ENCODE measurements around the gene TNK2.

Gene TNK2

DNA sequence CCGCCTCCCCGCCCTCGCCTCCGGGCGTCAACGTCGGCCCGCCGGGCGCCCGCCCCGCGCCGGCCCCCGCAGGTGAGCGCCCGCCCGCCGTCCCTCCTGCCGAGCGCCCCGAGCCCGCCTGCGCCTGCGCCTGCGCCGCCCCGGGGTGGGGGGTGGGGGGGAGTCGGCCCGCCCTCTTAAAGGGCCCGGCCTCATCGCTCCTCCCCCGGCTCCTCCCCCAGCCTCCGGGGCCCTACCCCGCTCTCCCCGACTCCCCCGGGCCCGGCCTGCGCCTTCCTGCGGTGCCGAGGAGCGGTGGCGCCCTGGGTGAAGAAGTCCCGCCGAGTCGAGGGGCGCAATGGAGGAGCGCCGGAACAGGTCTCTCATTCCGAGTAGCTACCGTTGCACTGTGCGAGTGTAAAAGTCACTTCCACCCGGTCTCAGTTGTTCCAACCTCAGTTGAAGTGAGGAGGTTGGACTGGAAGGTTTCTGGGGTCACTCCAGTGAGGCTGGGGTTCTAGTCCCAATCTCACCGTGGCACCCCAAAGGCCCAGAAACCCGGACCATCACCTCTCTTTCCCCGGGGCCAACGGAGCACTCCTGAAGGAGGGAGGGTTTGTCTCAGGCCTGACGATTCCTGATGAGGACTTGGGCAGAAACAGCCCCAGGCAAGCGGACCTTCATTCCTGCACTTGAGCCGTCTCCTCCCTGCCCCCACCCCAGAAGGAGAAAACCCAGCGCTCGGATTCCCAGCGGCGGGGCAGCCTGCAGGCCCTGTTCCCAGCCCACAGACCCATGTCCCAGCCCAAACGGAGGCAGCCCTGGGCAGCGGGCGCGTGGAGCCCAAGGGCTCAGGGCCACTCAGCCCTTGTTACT is 1.5 kb upstream of the TNK2 start:
- Histone ChIP-seq H3K27ac (ENCODE audit: low read depth, low read length) (peak overlapping the region; percentile 4; the same call in 1 of the 2 replicates), H3K9ac (ENCODE audit: low read length) (peak overlapping the region; percentile 44), H3K4me3 (ENCODE audit: insufficient read depth, low read length, poor library complexity, severe bottlenecking) (peak overlapping the region; percentile 34), H3K36me3 (ENCODE audit: low read length) (no peaks in the 10 kb centered on the region), H2AFZ (ENCODE audit: low read depth, low read length, severe bottlenecking) (peak overlapping the region; percentile 49), H3K9me3 (ENCODE audit: insufficient read depth, low read length) (no peaks in the 10 kb centered on the region), H3K27me3 (ENCODE audit: low read length) (no peaks in the 10 kb centered on the region), H4K20me1 (ENCODE audit: low read depth, low read length) (no peaks in the 10 kb centered on the region), H3F3A (ENCODE audit: insufficient read depth) (peaks cover 36% of the 10 kb centered on the region), H3K9me2 (replicated peaks; ENCODE audit: insufficient read depth, low read length) (no peaks in the 10 kb centered on the region), H3K4me2 (ENCODE audit: low read depth, low read length, poor library complexity, severe bottlenecking) (peak overlapping the region; percentile 45), H3K79me2 (ENCODE audit: insufficient read depth, low read length) (peaks cover 18% of the 10 kb centered on the region)
- no peak for TF ChIP-seq EZH2phosphoT487 (conservative IDR thresholded peaks at IDR 0.05; ENCODE audit: low read length)
- TF ChIP-seq, protein P1, sequence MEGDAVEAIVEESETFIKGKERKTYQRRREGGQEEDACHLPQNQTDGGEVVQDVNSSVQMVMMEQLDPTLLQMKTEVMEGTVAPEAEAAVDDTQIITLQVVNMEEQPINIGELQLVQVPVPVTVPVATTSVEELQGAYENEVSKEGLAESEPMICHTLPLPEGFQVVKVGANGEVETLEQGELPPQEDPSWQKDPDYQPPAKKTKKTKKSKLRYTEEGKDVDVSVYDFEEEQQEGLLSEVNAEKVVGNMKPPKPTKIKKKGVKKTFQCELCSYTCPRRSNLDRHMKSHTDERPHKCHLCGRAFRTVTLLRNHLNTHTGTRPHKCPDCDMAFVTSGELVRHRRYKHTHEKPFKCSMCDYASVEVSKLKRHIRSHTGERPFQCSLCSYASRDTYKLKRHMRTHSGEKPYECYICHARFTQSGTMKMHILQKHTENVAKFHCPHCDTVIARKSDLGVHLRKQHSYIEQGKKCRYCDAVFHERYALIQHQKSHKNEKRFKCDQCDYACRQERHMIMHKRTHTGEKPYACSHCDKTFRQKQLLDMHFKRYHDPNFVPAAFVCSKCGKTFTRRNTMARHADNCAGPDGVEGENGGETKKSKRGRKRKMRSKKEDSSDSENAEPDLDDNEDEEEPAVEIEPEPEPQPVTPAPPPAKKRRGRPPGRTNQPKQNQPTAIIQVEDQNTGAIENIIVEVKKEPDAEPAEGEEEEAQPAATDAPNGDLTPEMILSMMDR (IDR thresholded peaks at IDR 0.05; ENCODE audit: insufficient read depth, low read length, poor library complexity, severe bottlenecking) = no peak

DNA sequence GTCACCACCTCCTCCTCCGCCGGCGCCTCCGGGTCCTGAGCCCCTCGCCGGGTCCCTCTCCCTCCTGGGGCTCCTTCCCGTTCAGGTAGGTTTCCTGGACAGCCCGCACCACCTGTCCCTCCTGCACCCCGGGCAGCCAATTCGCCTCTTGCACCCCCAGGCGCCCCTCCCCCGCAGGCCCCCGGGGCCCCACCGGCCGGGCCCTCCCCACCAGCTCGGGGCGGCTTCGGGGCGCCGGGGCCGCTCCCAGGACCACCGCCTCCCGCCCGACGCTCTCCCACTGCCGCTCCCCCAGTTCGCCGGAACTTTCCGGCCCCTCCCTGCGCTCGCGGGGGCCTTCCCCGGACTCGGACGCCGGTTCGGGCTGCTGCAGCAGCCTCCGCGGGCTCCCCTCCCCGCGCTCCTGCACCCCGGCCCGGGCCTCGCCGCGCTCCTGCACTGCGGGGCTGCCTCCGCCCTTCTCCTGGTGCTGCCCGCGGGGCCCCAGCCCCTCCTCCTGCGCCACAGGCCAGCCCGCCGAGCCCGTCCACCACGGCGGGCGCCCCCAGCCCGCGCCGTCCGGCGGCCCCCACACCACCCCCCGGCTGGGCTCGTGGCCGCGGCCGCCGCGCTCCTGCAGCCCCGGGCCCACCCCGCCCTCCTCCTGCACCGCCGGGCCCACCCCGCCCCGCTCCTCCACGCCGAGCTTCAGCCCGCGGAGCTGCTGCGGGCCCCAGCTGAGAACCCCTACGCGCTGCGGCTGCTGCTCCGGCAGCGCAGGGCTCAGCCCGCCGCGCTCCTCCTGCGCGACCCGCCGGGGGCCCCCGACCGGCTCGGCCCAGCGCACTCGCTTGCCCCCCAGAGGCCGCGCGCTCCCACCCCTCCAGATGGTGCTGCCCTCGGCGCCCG is 587 bp upstream of the TNK2 start:
- TF ChIP-seq, protein P1 (IDR thresholded peaks at IDR 0.05; ENCODE audit: insufficient read depth, low read length, poor library complexity, severe bottlenecking) = no peak
- no peak for TF ChIP-seq EZH2phosphoT487 (conservative IDR thresholded peaks at IDR 0.05; ENCODE audit: low read length)

DNA sequence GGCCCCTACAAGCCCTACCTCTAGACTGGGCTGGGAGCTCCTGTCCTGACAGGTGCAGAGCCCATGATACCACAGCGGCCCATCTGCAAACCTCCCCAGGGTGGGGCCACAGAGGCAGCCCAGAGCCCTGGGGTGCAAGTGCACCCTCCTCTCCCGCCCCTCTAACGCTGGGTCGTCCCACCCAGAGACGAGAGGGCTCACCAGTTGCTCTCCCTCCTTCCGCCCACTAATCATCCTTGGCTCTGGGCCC is 742 bp downstream of the TNK2 start:
- Histone ChIP-seq H4K20me1 (ENCODE audit: low read depth, low read length) (no peaks in the 10 kb centered on the region), H3K9me2 (replicated peaks; ENCODE audit: insufficient read depth, low read length) (no peaks in the 10 kb centered on the region), H3F3A (ENCODE audit: insufficient read depth) (peaks cover 39% of the 10 kb centered on the region), H3K79me2 (ENCODE audit: insufficient read depth, low read length) (peaks cover 40% of the 10 kb centered on the region), H3K9me3 (ENCODE audit: insufficient read depth, low read length) (no peaks in the 10 kb centered on the region), H3K4me2 (ENCODE audit: low read depth, low read length, poor library complexity, severe bottlenecking) (peak overlapping the region; percentile 81), H3K4me3 (ENCODE audit: insufficient read depth, low read length, poor library complexity, severe bottlenecking) (peak overlapping the region; percentile 56), H3K27ac (ENCODE audit: low read depth, low read length) (peak overlapping the region; percentile 98), H3K9ac (ENCODE audit: low read length) (peak overlapping the region; percentile 72), H2AFZ (ENCODE audit: low read depth, low read length, severe bottlenecking) (no peak overlapping the region), H3K27me3 (ENCODE audit: low read length) (no peaks in the 10 kb centered on the region), H3K36me3 (ENCODE audit: low read length) (no peaks in the 10 kb centered on the region)
- TF ChIP-seq EZH2phosphoT487 (conservative IDR thresholded peaks at IDR 0.05; ENCODE audit: low read length) = no peak
- TF ChIP-seq, protein P1 (IDR thresholded peaks at IDR 0.05; ENCODE audit: insufficient read depth, low read length, poor library complexity, severe bottlenecking) = no peak

More for the DNA sequence above, 587 bp upstream of the TNK2 start:
- Histone ChIP-seq H3K9me3 (ENCODE audit: insufficient read depth, low read length) (no peaks in the 10 kb centered on the region), H3K36me3 (ENCODE audit: low read length) (no peaks in the 10 kb centered on the region), H3F3A (ENCODE audit: insufficient read depth) (peaks cover 43% of the 10 kb centered on the region), H3K27ac (ENCODE audit: low read depth, low read length) (peak overlapping the region; percentile 98), H3K27me3 (ENCODE audit: low read length) (no peaks in the 10 kb centered on the region), H3K9ac (ENCODE audit: low read length) (peak overlapping the region; percentile 72), H3K79me2 (ENCODE audit: insufficient read depth, low read length) (peaks cover 27% of the 10 kb centered on the region), H3K4me3 (ENCODE audit: insufficient read depth, low read length, poor library complexity, severe bottlenecking) (peak overlapping the region; percentile 56), H3K4me2 (ENCODE audit: low read depth, low read length, poor library complexity, severe bottlenecking) (peak overlapping the region; percentile 81), H2AFZ (ENCODE audit: low read depth, low read length, severe bottlenecking) (no peak overlapping the region), H4K20me1 (ENCODE audit: low read depth, low read length) (no peaks in the 10 kb centered on the region), H3K9me2 (replicated peaks; ENCODE audit: insufficient read depth, low read length) (no peaks in the 10 kb centered on the region)
